GM19238 (cell line): ENCODE measurements around the gene COPS8.

Source experiments
- DNase-seq: peaks from one replicate; pipeline ENCODE4 v3.0.0; 2011; ENCODE audit warnings: low spot score; ENCODE audit not compliant: insufficient read length

Gene COPS8

DNA sequence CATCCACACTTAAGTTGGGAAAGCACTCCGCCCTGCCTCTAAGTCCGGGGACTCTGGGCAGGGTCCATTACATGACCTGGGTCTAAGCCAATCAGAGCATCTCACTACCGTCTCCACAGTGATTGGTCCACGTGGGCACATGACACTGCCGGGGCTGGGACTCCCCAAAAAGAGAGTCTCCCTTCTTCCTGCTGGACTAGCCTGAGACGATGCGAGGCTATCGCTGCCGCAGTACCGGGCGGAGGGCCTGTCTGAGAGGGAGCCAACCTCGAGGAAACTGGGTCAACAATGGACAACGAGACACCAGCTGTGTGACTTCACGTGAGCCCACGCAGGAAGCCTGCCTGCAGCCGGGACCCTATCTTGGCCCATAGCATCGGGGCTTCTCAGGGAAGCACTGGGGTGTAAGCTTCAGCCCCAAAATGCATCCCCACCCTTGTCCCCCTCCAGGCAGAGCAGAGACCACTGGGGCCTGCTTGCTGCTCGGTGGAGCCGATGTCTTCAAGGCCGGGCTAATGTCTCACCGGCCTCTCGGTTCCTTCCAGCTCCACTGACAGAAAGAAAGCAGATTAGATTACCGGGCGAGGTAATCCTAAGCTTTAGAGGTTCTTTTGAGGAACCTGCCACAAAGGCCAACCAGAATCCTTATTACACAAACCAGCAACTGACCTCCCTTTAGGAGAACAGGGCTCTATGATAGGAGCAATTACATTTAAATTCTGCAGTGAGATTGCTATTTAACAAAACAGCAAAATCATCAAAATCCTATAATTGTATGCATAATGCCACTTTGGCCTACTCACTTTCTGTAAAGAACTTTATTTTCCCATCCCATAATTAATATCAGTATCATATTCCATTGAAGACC lies 21.3 kb upstream of the COPS8 start:
- no peak for DNase-seq

DNA sequence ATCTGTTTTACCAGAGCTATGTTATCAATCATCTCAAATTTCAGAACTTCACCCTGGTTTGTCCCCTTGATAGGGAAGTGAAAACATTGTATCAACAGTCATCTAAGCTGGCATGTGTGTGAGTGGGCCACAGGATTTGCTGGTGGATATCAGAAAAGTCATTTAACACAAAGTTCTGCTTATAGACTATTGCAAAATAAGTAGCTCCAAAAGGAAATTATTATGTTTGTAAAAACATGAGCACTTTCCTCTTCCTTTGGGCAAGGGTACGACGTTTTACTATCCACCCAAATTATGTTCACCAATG lies 20.7 kb upstream of the COPS8 start:
- DNase-seq, result no peak

DNA sequence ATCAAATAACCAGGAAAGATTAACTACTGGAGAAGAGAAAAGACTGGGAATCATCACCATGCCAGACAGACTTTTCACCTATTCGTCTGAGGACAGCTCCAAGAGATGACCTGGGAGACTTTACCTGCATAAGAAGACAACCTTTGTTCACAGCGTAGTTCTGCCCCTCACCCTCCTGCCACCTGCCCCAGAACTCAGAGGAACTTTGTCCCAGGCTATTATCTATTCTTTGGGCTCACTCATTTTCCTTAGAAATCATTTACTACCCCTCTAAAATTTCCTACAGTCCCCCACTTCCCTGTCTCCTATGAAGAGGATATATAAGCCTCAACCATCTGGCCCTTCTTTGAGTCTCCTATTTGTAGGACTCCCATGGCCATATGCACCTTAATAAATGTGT lies 19.3 kb upstream of the COPS8 start:
- DNase-seq, result no peak

DNA sequence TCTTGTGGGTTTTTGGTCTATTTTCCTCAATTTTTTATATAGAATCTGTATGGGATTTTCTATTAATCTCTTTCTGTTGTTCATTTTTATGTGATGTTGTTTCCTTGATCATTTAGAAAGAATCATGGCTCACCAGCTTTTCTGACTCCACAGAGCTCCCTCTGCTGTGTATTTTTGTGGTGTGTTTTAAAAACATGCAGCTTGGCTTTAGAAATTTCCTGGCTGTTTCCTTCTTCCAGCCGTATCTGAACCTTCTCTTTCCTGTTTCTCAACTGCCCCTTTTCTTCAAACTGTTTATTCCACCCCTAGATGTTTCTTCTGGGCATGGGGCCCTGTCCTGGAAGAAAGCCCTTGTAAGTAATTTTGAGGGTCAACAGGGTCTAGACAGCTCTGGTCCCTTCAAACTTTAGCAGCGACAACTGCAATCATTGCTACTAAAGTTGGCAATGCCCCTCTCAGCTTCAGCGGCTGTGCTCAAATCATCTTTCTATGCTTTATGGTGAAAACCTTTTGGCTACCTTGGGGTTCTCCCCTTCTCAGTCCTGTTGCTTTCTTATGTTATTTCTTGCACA lies 17.6 kb upstream of the COPS8 start:
- no peak for DNase-seq

DNA sequence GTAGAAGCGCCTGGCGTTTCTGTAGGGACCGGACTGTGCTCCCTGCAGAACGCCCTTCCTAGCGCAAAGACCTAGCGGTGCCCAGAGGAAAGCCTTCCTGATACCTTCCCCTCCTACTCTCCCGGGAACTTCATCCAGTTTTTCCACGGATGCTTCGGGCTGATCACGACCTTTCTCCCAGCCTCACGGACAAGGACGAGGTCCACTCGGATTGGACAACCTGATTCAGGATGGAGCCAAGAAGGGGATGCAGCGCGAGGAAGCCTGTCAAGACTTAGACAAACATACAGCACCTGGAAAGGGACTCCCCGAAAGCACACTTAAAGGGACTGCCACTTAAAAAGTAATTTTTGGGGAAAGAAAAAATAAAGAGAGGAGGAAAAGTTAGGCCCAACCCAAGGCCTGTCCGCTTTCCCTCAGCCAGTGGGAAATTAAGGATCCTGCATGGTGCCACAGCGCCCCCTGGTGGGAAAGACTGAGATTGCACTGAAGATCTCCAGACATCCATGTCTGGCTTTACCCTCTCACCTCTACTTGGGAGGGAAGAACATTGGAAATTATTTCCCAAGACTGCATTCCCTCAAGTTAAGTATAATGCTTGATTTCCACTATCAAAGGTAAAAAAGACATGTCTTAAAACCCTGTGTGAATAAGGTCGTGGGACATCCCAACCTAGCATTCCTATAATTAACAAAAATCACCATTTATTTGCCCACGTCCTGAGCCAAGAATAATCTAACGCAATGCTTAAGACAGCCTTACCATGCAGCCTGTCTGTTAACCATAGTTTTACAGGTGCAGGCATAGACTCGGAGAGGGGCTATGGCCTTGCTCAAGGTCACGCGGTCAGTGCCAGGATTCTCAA lies 13.4 kb upstream of the COPS8 start:
- DNase-seq, result peak; percentile 31

DNA sequence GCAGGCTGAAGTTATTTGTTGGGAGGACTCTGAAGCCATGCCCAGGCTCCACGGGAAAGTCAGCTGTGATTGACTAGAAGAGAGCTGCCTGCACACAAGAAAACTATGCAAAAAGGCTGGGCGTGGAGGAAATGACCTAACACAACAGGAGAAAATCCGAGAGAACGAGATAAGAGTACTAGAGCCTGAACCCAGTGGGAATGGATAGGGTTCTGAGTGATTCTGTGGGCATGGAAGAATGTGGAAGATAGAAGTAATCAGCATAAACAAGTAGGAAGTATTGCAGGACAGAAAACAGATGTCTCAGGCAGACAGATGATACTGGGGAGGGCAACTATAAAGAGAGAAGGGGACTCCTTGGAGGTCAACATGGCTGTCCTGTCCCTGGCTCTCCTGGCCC lies 12.1 kb upstream of the COPS8 start:
- no peak for DNase-seq

DNA sequence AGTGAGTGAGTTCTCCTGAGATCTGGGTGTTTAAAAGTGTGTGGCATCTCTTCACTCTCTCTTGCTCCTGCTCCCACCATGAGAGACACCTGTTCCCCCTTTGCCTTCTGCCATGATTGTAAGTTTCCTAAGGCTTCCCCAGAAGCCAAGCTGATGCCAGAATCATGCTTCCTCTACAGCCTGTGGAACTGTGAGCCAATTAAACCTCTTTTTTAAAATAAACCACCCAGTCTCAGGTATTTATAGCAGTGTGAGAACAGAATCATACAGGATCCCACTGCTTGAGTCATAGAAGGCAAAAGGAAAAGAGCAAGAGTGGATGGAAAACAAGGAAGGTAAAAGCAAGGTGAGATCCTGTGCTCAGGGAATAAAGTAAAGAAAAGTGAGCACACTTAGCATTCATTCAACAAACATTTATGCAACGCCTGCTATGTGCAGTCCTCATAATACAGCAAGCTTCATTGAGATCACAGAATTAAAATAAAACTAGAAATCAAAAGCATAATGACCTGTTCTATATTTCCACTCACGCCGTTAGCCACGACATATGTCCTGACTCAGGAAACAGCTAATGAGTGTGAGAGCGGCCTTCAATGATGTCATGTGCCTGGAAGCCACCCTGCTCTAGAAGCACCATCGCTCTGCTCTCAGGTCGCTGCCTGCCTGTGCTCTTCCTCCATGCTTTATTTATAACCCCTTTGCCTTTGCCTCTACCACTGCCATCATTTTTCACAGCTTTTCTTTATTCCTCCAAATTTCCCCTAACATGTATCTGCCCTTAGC lies 11.3 kb upstream of the COPS8 start:
- no peak for DNase-seq

DNA sequence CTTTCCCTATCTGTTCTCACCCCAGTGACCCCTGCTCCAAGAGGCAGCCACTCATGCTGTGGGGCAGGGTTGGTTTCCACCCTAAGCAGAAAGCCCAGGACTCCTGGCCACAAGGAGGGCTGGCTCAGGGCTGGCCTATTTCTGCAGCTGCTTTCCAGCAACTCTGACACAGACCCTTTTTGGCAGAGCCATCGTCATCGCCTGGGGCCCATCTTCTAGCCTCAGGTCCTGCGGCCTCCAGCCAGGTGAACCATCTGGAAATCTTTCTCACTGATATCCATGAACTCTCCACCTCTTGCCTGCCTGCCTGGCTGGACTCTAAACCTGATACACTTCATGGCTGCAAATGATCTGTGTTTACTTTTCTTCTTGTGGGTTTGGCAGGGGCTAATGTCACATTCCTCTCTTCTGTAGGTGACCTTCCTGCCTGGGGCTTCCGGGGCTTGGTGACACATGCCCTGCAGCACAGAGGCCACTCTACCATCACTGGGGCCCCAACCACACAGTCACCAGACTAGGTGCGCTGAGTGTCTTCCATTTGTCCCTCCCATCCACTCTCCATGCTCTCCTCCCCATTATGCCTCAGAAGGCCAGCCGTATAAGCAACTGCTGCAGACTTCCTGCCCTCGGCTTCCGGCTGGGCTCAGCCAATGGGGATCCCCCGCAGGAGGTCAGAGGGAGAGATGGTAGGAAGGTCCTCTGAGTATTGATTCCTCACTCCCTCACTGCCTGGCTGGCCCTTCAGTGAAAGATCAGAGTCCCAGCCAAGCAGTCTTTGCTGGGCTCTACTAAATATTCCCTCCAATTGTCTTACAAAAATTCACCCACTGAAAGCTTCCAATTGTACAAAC lies 9.7 kb upstream of the COPS8 start:
- DNase-seq, result no peak

DNA sequence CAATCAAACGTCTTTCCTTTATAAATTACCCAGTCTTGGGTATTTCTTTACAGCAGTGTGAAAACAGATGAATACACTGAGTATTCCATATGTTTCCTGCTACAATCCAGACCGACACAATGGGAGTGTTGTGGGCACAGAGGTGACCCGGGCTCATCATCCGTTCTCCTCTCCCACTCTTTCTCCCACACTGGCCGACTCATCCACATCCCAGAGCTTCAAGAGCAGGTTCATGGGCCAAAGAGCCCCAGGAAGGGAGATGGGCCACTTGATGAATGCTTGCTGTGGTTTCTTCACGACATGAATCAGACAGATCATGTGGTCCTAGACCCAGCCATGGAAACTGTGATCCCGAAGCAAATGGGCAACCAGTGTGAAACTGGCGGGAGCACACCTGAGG lies 4.1 kb upstream of the COPS8 start:
- DNase-seq, result no peak

DNA sequence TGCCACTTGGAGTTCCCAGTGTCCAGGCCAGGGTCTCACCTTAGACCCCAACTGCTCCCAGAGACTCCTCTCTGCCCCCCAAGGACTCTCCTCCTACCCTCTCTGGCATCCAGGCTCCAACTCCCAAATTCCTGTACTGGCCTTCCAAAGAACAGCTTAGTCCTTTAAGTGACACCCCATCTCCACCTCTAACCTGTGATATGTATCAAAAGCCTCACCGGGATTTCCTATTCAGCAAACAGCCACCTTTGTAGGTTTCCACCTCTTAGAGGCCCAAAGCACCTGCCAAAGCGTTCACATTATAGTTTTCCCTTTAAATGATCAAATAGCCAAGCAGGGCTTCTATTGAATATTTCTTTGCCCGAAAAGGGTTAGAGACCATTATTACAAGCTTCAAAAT lies 2.7 kb upstream of the COPS8 start:
- no peak for DNase-seq

DNA sequence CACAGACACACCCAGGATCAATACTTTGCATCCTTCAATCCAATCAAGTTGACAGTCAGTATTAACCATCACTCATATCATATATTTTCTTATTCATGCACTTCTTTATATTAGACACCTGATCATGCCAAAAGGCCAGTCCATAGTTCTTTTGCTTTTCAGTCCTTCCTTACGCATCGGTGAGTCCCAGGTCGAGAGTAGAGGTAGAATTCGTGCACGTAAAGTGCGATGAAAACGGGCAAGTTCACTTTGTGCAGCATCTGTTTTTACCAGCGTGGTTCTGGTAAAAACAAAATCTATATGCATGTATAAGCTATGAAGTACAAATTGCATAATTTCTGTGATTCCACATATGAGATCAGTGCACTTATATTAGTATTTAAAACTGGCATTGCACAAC lies 1.2 kb upstream of the COPS8 start:
- no peak for DNase-seq

DNA sequence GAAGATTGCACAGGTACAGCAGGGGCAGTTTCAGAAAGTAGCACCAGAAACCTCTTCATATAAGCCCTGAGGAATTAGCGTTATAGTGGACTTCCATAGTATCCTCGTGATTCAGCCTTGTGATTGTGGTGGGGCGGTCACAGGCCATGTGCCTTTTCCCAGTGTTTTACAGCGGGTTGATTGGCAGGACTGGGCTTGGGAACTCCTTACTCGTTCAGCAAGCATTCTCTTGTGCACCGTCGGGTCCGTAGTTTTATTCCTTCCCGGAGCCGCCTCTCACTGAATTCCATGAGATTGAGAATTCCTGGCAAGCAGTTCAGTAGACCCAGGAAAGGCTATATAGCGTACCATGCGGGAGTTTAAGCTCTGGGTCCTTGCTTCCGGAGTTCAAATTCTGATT lies 5.2 kb downstream of the COPS8 start:
- DNase-seq, result no peak

DNA sequence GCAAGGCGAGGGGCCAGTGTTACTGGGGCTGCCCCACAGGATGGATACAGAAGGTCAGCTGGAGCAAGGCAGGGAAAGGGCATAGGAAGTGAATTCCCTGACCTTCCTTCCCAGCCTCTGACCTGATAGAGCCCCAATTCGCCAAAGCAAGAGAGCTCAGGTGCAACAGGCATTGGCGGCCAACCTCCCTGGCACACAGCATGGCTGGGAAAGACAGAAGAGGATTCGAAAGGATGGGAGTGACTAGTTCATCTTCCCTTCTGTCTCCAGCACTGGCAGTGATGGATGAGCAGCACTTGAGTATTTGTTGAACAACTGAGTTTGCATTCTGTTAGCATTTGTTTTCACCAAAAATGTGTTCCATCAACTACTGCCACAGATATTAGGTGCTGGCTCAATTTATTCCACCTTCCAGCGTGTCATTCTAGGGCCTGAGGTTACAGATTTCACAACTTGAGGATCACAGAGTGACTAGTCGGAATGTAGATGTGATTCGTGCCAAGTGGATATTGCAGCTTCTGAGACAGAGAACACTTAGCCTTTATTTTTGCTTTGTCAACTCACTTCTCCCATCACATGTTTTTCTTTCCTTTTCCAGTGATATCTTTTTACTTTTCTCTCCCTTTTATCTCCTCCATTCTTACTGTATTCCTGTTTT lies 6.2 kb downstream of the COPS8 start:
- no peak for DNase-seq

DNA sequence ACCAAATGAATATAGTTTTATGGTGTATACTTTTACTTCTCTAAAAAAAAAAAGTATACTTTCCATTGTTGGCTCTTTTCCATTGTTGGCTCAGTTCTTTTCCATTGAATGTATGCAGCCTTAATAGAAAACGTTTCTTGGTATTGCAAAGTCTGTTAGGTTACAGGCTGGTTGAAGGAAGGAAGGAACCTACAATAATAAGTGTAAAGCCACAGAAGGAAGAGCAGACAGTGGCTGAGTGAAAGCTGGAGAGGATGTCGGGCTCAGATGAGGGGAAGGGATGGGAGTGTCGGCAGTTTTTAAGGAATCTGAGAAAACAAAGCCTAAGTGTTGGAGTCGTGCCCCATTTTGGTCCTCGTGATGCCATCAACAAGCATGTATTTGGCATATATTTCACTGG lies 6.8 kb downstream of the COPS8 start:
- no peak for DNase-seq

DNA sequence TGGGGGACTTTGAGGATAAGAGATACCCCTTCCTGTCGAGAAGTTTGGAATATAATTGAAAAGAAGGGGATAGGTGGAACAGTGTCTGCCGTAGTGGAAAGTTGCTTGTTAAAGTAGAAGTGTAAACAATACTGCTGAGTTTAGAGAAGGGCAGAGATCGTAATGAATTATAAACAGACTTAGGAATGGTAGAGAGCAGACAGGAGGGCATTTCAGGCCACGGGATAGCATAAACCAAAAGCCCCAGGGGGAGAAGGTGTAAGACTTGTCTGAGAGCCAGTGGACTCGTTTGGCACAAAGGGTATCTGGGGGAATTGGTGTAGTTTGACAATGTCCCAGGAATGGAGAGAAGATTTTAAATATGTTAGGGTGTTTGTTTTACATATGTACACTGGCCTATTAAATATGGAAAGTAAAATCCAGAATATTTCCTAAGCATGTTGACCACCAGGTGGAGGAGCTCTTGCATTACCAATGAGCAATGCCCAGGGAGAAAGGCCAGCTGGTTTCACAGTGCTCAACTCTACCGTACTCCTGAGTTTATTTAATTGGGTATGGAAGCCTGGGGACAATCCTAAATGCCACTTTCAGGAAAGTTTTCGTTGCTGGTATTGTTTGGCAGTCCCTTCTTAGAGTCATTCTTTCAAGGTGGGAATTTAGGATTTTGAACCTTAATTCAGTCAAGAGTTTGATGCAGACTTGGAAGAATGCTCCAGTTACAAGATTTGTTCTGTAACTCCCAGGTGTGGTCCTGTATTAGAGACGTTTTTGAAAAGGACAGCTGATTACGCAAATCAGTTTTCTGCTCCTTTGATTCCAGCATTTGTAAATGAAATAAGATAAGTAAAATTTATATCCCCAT lies 7.5 kb downstream of the COPS8 start:
- no peak for DNase-seq

DNA sequence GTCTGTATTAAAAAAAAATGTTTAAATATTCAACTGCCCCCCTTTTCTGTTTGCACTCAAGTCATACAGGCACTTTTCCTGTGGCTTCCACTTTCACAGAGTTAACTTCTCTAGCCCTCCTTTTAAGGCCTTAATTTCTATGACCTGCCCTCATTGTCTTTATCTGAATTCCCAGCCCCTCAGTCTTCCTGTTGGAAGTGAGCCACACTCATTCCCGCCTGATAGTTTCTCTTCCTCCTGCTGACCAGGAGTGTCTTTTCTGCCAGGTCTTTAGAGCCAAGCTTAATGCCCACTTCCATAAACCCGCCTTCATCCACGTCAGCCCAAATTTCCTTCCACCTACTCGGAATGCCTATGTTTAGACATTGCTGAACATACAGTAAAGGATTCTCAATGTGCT lies 10.5 kb downstream of the COPS8 start:
- no peak for DNase-seq

DNA sequence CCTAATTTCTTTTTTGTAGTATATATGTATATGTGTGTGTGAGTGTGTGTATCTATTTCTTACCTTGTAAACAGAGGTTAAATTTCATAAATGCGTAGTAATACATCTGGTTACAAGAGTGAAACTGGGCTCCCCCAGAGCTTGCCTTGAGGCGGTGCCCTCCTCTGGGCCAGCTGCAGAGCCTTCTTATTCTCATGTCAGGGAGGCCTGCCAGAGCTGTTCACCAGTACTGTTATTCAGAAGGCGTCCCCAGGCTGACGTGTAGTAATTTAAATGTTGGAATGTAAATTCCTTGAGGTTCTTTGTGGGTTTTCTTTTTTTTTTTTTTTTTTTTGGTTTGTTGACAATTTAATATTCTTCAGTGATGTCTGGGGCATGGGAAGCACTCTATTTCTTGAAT lies 11.2 kb downstream of the COPS8 start:
- no peak for DNase-seq

DNA sequence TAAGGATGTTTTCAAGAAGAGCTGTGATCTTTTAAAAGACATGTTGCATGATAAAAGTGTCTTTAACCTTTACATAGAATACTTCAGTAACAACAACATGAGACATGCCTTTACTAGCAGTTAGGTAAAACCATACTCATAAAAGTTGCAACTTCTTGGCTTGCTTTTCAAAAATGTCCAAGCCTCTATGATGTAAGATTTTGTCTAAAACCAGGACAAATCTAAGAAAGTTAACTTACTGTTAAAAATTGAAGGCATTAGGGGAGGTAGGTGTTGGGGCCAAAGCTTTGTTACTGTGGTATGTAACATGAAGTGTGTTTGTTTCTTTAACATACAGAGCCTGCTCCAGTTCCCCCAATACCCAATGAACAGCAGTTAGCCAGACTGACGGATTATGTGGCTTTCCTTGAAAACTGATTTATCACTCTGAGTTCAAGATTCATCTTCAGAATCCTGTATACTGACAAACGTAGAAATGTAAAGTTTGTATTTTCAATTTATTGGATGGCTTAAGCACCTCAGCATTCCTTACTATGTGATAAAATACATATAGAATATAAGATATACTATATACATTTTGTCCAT lies 11.7 kb downstream of the COPS8 start:
- no peak for DNase-seq
